GOT3 (cell line): ENCODE measurements around the gene AP1S1.
"Not testable (repeated sequence)": the region's sequence is repeated elsewhere in the genome, so short reads cannot be mapped to it uniquely, and the experiment has no call there.

Source experiments
- DNase-seq: peaks from one replicate; lab custom pipeline; 2025; ENCODE audit warnings: mixed read lengths; lab: John Stamatoyannopoulos, UW

AP1S1 gene

GRCh38 chr7:101153969-101154692 is at the start of gene AP1S1:
Gene AP1S1 (plus strand): TSS chr7:101154476. CDS start chr7:101154515, 39 bp downstream.
- peak; percentile 76 for DNase-seq

GRCh38 chr7:101104799-101105198 is 49.5 kb upstream of the AP1S1 start:
- no peak for DNase-seq

GRCh38 chr7:101105248-101105647 is 49.0 kb upstream of the AP1S1 start:
- not testable (repeated sequence) for DNase-seq

- no peak for DNase-seq
These were observed 47.9 kb upstream of the AP1S1 start for GRCh38 chr7:101106386-101106785.

- no peak for DNase-seq
These were observed 45.9 kb upstream of the AP1S1 start for GRCh38 chr7:101108330-101108857.

GRCh38 chr7:101108961-101109360 is 45.3 kb upstream of the AP1S1 start:
- no peak for DNase-seq

GRCh38 chr7:101109368-101109767 is 44.9 kb upstream of the AP1S1 start:
- no peak for DNase-seq

- no peak for DNase-seq
These were observed 43.0 kb upstream of the AP1S1 start for GRCh38 chr7:101111261-101111660.

GRCh38 chr7:101112233-101112632 is 42.0 kb upstream of the AP1S1 start:
- no peak for DNase-seq

GRCh38 chr7:101113140-101113539 is 41.1 kb upstream of the AP1S1 start:
- DNase-seq = not testable (repeated sequence)

GRCh38 chr7:101113836-101114235 is 40.4 kb upstream of the AP1S1 start:
- no peak for DNase-seq

- DNase-seq = no peak
These were observed 39.8 kb upstream of the AP1S1 start for GRCh38 chr7:101114492-101114891.

- DNase-seq = no peak
These were observed 39.1 kb upstream of the AP1S1 start for GRCh38 chr7:101115215-101115614.

GRCh38 chr7:101116898-101117297 is 37.4 kb upstream of the AP1S1 start:
- no peak for DNase-seq

GRCh38 chr7:101118856-101119255 is 35.4 kb upstream of the AP1S1 start:
- DNase-seq = no peak

- no peak for DNase-seq
These were observed 34.4 kb upstream of the AP1S1 start for GRCh38 chr7:101119876-101120275.

- DNase-seq = no peak
These were observed 34.0 kb upstream of the AP1S1 start for GRCh38 chr7:101120315-101120714.

GRCh38 chr7:101121631-101121990 is 32.7 kb upstream of the AP1S1 start:
- not testable (repeated sequence) for DNase-seq

GRCh38 chr7:101121991-101122932 is 32.0 kb upstream of the AP1S1 start:
- peak; percentile 62 for DNase-seq

- DNase-seq = no peak
These were observed 31.2 kb upstream of the AP1S1 start for GRCh38 chr7:101122933-101123702.

GRCh38 chr7:101123703-101124068 is 30.6 kb upstream of the AP1S1 start:
- DNase-seq = no peak
